ENCODE measurements around the gene LAMA2. TPM values are rescaled to one million over a fixed set of nuclear protein-coding genes. Genes with fewer than 3 reads are reported as not detected.

Gene LAMA2
- total and polyA plus RNA-seq, 2 experiments from 2014 or later, result 0.91 to 6.4 TPM

DNA sequence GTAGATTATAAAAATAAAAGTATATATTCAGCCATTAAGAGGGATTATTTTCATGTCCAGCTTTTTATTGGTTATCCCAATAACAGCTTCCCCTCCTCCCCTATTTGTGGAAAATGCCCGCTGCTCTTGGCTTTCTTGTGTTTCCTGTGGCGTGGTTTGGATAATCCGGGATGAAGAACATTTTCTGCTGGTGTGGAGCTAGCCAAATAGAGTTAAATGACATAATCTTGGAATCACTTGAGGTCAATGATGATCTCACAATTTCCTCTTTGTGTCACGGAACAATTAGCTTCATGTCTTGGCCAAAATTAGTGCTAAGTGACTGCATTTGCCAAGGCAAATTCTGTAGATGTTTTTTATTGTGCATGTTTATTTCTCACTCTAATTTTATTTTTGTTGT is 394.0 kb downstream of the LAMA2 start:
- DNase-seq (ENCODE audit: low spot score), result no peak
- Histone ChIP-seq H3K79me2 (replicated peaks; ENCODE audit: insufficient read depth) (no peaks in the 10 kb centered on the region), H3K4me1 (ENCODE audit: insufficient read depth) (peaks cover 18% of the 10 kb centered on the region; the same call in 1 of the 2 replicates), H3K4me2 (no peak overlapping the region), H3K9me2 (ENCODE audit: insufficient read depth) (no peaks in the 10 kb centered on the region), H3K27ac (ENCODE audit: low read depth) (no peak overlapping the region), H3K27me3 (ENCODE audit: insufficient read depth) (no peaks in the 10 kb centered on the region), H4K20me1 (replicated peaks; ENCODE audit: insufficient read depth) (no peaks in the 10 kb centered on the region), H3K4me3 (no peak overlapping the region), H3F3A (replicated peaks; ENCODE audit: low read depth) (no peaks in the 10 kb centered on the region), H3K36me3 (ENCODE audit: insufficient read depth) (no peaks in the 10 kb centered on the region), H2AFZ (no peak overlapping the region)
- Mint-ChIP-seq H3K27me3 (ENCODE audit: insufficient read depth, low read depth, poor library complexity) (no peaks in the 10 kb centered on the region), H3K27ac (no peak overlapping the region), H3K4me3 (no peak overlapping the region), H3K4me1 (peaks cover 26% of the 10 kb centered on the region), H3K36me3 (ENCODE audit: low read depth) (no peaks in the 10 kb centered on the region), H3K9me3 (no peaks in the 10 kb centered on the region)
- ATAC-seq, result no peak
- TF ChIP-seq, protein P1, sequence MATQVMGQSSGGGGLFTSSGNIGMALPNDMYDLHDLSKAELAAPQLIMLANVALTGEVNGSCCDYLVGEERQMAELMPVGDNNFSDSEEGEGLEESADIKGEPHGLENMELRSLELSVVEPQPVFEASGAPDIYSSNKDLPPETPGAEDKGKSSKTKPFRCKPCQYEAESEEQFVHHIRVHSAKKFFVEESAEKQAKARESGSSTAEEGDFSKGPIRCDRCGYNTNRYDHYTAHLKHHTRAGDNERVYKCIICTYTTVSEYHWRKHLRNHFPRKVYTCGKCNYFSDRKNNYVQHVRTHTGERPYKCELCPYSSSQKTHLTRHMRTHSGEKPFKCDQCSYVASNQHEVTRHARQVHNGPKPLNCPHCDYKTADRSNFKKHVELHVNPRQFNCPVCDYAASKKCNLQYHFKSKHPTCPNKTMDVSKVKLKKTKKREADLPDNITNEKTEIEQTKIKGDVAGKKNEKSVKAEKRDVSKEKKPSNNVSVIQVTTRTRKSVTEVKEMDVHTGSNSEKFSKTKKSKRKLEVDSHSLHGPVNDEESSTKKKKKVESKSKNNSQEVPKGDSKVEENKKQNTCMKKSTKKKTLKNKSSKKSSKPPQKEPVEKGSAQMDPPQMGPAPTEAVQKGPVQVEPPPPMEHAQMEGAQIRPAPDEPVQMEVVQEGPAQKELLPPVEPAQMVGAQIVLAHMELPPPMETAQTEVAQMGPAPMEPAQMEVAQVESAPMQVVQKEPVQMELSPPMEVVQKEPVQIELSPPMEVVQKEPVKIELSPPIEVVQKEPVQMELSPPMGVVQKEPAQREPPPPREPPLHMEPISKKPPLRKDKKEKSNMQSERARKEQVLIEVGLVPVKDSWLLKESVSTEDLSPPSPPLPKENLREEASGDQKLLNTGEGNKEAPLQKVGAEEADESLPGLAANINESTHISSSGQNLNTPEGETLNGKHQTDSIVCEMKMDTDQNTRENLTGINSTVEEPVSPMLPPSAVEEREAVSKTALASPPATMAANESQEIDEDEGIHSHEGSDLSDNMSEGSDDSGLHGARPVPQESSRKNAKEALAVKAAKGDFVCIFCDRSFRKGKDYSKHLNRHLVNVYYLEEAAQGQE (IDR thresholded peaks at IDR 0.05; ENCODE audit: unreplicated experiment), result no peak
- TF ChIP-seq ZNF331 (CRISPR knock-in tag; IDR thresholded peaks at IDR 0.05; ENCODE audit: low read depth), result no peak

DNA sequence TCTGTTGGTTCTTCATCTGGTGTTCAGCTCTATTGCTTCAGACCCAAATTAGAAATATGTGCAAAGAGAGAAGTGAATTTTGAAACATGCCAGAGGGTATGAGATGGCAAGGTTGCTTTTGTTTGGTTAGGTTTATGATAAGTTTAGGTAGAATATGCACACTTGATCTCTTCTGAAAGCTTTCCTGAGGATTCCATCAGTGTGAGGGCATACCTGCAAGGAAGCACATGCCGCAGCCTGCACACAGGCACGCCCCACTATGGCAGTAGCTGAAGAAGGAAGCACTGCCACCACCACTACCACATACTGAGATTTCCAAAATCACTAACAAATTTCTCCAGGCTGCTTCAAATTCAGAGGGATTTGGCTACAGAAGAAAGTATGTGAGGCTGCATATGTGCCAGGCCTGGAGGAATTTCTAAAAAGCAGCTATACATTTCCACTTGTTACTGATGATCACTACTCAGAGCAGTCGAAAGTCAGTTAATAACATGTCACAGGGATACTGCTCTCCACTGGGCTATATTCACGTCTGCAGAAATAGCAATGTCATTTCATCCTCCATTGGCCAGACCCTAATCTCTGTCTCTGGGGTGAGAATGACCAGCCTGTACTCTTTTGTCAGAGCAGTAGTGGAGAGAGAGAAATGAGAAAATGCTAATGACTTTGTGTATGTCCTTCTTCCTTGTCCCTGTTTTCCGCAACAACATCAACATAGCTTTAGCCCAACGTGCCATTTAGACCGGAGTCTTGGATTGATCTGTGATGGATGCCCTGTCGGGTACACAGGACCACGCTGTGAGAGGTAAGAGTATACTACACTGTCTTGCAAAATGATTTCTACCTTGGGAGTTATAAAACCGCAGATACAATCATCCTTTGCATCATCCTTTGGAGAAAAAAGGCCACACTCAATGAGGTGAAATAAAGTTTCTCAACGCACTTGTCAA is 396.7 kb downstream of the LAMA2 start:
- Mint-ChIP-seq H3K9me3 (no peaks in the 10 kb centered on the region), H3K4me3 (no peak overlapping the region), H3K4me1 (peaks cover 20% of the 10 kb centered on the region), H3K27ac (no peak overlapping the region), H3K36me3 (ENCODE audit: low read depth) (no peaks in the 10 kb centered on the region), H3K27me3 (ENCODE audit: insufficient read depth, low read depth, poor library complexity) (peaks cover 2% of the 10 kb centered on the region)
- no peaks in the 10 kb centered on the region for H3F3A ChIP-seq (replicated peaks; ENCODE audit: low read depth)
- DNase-seq (ENCODE audit: low spot score), result no peak
- no peak overlapping the region for H2AFZ ChIP-seq
- H3K4me1 ChIP-seq (ENCODE audit: insufficient read depth), result peaks cover 20% of the 10 kb centered on the region
- H3K9me2 ChIP-seq (ENCODE audit: insufficient read depth), result no peaks in the 10 kb centered on the region; the same call in 1 of the 2 replicates
- H3K36me3 ChIP-seq (ENCODE audit: insufficient read depth), result no peaks in the 10 kb centered on the region
- no peaks in the 10 kb centered on the region for H3K79me2 ChIP-seq (replicated peaks; ENCODE audit: insufficient read depth)
- ATAC-seq, result no peak
- no peak overlapping the region for H3K4me2 ChIP-seq
- no peak overlapping the region for H3K4me3 ChIP-seq
- H3K27ac ChIP-seq (ENCODE audit: low read depth), result no peak overlapping the region
- H3K27me3 ChIP-seq (ENCODE audit: insufficient read depth), result no peaks in the 10 kb centered on the region
- H4K20me1 ChIP-seq (replicated peaks; ENCODE audit: insufficient read depth), result no peaks in the 10 kb centered on the region
- TF ChIP-seq ZNF331 (CRISPR knock-in tag; IDR thresholded peaks at IDR 0.05; ENCODE audit: low read depth) (no peak), NANOG (IDR thresholded peaks at IDR 0.05; ENCODE audit: borderline replicate concordance) (no peak), POLR2AphosphoS5 (IDR thresholded peaks at IDR 0.05; ENCODE audit: low read depth) (no peak), CREB1 (CRISPR knock-in tag; IDR thresholded peaks at IDR 0.05; ENCODE audit: low read depth) (no peak), ZNF114 (CRISPR knock-in tag; IDR thresholded peaks at IDR 0.05) (no peak), EZH2 (IDR thresholded peaks at IDR 0.05; ENCODE audit: low read depth, unreplicated experiment) (no peak)
